ENCODE measurements around the gene ALDH1L1. TPM values are rescaled to one million over a fixed set of nuclear protein-coding genes. Genes with fewer than 3 reads are reported as not detected.
A peak's percentile ranks its signal among the peaks of the same experiment; 100 is the strongest.

The ALDH1L1 gene
- total RNA-seq, 2 experiments from 2014 or later: not detected

GRCh38 chr3:126117786-126118185 lies 62.6 kb downstream of the ALDH1L1 start:
- peak in 2 of 14 experiments; percentile 3 to 12 for DNase-seq
- Histone ChIP-seq H3K27ac (ENCODE audit: low read depth in 1 of 2, low read length in 2 of 2) (no peak overlapping the region), H3K4me3 (ENCODE audit: low read length) (no peak overlapping the region), H3K27me3 (ENCODE audit: control insufficient read depth in 1 of 2, insufficient read depth in 2 of 2, low read length in 2 of 2) (no peaks in the 10 kb centered on the region), H3K4me1 (ENCODE audit: insufficient read depth, low read length) (no peaks in the 10 kb centered on the region), H3K36me3 (ENCODE audit: insufficient read depth, low read length) (no peaks in the 10 kb centered on the region), H3K9me3 (ENCODE audit: control insufficient read depth in 1 of 2, insufficient read depth in 1 of 2, low read length in 2 of 2) (no peaks in the 10 kb centered on the region)
- ChIA-PET POLR2A (no interaction called here), CTCF (no interaction called here)
- Mint-ChIP-seq H3K4me1 (ENCODE audit: low read depth) (no peaks in the 10 kb centered on the region), H3K27ac (no peak overlapping the region), H3K27me3 (no peaks in the 10 kb centered on the region), H3K9me3 (no peaks in the 10 kb centered on the region), H3K4me3 (no peak overlapping the region), H3K36me3 (ENCODE audit: low read depth) (no peaks in the 10 kb centered on the region)
- no peak for ATAC-seq (ENCODE audit: poor library complexity)
- no peak for TF ChIP-seq CTCF (IDR thresholded peaks at IDR 0.05)
- intact Hi-C loops (cut with DNase I, micrococcal nuclease): no loop called here

GRCh38 chr3:126117212-126117611 lies 63.2 kb downstream of the ALDH1L1 start:
- ATAC-seq (ENCODE audit: poor library complexity): no peak
- Mint-ChIP-seq H3K27me3 (no peaks in the 10 kb centered on the region), H3K27ac (no peak overlapping the region), H3K36me3 (ENCODE audit: low read depth) (no peaks in the 10 kb centered on the region), H3K4me1 (ENCODE audit: low read depth) (no peaks in the 10 kb centered on the region), H3K4me3 (no peak overlapping the region), H3K9me3 (no peaks in the 10 kb centered on the region)
- Histone ChIP-seq H3K9me3 (ENCODE audit: control insufficient read depth in 1 of 2, insufficient read depth in 1 of 2, low read length in 2 of 2) (no peaks in the 10 kb centered on the region), H3K27ac (ENCODE audit: low read depth in 1 of 2, low read length in 2 of 2) (no peak overlapping the region), H3K27me3 (ENCODE audit: control insufficient read depth in 1 of 2, insufficient read depth in 2 of 2, low read length in 2 of 2) (no peaks in the 10 kb centered on the region), H3K4me3 (ENCODE audit: low read length) (no peak overlapping the region), H3K36me3 (ENCODE audit: insufficient read depth, low read length) (no peaks in the 10 kb centered on the region), H3K4me1 (ENCODE audit: insufficient read depth, low read length) (no peaks in the 10 kb centered on the region)
- CTCF ChIA-PET: no interaction called here
- TF ChIP-seq CTCF (IDR thresholded peaks at IDR 0.05): no peak
- POLR2A ChIA-PET: no interaction called here
- no peak for DNase-seq
- intact Hi-C loops (cut with DNase I, micrococcal nuclease): no loop called here

- H3K4me1 ChIP-seq (ENCODE audit: insufficient read depth, low read length): no peaks in the 10 kb centered on the region
- no peak overlapping the region for H3K4me3 ChIP-seq (ENCODE audit: low read length)
- intact Hi-C loops (cut with DNase I, micrococcal nuclease): no loop called here
- no peaks in the 10 kb centered on the region for H3K9me3 Mint-ChIP-seq
- POLR2A ChIA-PET: no interaction called here
- no peak for TF ChIP-seq CTCF (IDR thresholded peaks at IDR 0.05)
- DNase-seq: peak in 1 of 14 experiments; percentile 1
- H3K27ac Mint-ChIP-seq: no peak overlapping the region
- no peak overlapping the region for H3K4me3 Mint-ChIP-seq
- H3K27me3 Mint-ChIP-seq: no peaks in the 10 kb centered on the region
- no peaks in the 10 kb centered on the region for H3K27me3 ChIP-seq (ENCODE audit: control insufficient read depth in 1 of 2, insufficient read depth in 2 of 2, low read length in 2 of 2)
- H3K27ac ChIP-seq (ENCODE audit: low read depth in 1 of 2, low read length in 2 of 2): no peak overlapping the region
- H3K36me3 ChIP-seq (ENCODE audit: insufficient read depth, low read length): no peaks in the 10 kb centered on the region
- H3K9me3 ChIP-seq (ENCODE audit: control insufficient read depth in 1 of 2, insufficient read depth in 1 of 2, low read length in 2 of 2): no peaks in the 10 kb centered on the region
- H3K36me3 Mint-ChIP-seq (ENCODE audit: low read depth): no peaks in the 10 kb centered on the region
- ATAC-seq (ENCODE audit: poor library complexity): no peak
- CTCF ChIA-PET: no interaction called here
- no peaks in the 10 kb centered on the region for H3K4me1 Mint-ChIP-seq (ENCODE audit: low read depth)
Observed at GRCh38 chr3:126116526-126116925, 63.9 kb downstream of the ALDH1L1 start.

All from CD4-positive, alpha-beta T cell (primary cell).